Stimulated activated effector memory CD8-positive, alpha-beta T cell treated with anti-CD3 and anti-CD28 coated beads, Interleukin-12 subunit alpha, Interleukin-12 subunit beta, amount 100 ng/mL, for 72 hours (primary cell): ENCODE results near the gene ENPEP.

Experiments
- ATAC-seq: fragments of 150-1000 bp; cut with Tn5 transposase; 2 replicates; pipeline ENCODE4 v1.10.0; 2021
- DNase-seq, 2 donors: peaks; one replicate each; pipeline ENCODE4 v3.0.0; 2021 to 2022; ENCODE audit warnings: low spot score in 2 of 2
- H3K27ac Mint-ChIP-seq: one replicate; pipeline ENCODE4 v1.8.0; 2022; ENCODE audit warnings: mild to moderate bottlenecking, mixed read lengths
- H3K36me3 Mint-ChIP-seq: one replicate; pipeline ENCODE4 v1.8.0; 2022; ENCODE audit warnings: mild to moderate bottlenecking, mixed read lengths
- H3K4me1 Mint-ChIP-seq: one replicate; pipeline ENCODE4 v1.8.0; 2022; ENCODE audit warnings: mixed read lengths
- H3K4me3 Mint-ChIP-seq: one replicate; pipeline ENCODE4 v1.8.0; 2022; ENCODE audit warnings: mild to moderate bottlenecking, mixed read lengths
- H3K9me3 Mint-ChIP-seq: one replicate; pipeline ENCODE4 v1.8.0; 2022; ENCODE audit warnings: mixed read lengths

Gene ENPEP

DNA sequence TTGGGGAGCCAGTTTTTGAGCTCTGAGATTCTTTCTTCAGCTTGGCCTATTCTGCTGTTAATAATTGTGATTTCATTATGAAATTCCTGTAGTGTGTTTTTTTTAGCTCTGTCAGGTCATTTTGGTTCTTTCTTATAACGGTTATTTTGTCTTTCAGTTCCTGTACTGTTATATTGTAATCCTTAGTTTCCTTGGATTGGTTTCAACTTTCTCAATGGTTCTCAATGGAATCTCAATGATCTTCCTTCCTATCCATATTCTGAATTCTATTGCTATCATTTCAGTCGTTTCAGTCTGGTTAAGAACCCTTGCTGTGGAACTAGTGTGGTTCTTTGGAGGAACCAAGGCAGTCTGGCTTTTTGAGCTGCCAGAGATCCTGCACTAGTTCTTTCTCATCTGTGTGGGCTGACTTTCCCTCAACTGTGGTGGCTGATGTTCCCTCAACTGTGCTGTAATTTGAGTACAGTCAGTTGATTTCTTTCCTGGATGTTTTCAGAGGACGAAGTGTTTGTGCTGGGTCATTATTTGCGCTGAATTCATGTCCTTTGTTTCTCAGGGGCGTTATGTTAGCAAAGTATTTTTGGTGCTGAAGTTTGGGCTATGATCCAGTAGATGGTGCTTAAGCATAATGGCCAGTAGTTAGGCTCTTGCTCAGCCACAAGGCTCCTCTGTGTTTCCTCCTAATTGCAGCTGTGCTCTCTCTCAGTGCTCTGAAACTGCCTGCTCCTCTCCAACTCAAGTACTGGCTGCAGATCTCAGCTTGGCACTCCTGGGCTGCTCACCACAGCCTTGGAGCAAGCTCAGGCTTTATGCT, 27.5 kb downstream of the ENPEP start:
- Mint-ChIP-seq H3K36me3 (no peaks in the 10 kb centered on the region), H3K27ac (no peak overlapping the region), H3K4me1 (peaks cover 4% of the 10 kb centered on the region), H3K4me3 (no peak overlapping the region), H3K9me3 (no peaks in the 10 kb centered on the region)
- ATAC-seq (no peak), DNase-seq (no peak)

DNA sequence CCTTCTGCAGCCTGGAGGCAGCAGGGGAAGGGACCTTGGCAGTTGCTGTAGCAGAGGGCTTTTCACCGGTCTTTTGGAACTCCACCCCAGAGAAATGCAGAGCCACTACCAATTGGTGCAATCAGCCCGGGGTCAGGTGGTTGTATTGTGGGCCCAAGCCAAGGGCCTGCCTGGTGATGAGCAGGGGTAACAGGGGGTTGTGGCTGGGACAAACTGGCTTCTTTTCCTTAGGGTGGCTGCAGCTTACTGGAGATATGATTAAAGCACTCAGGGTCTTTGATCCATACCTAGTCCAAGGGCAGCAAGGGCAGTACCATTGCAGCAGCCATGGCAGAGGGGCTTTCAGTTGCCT, 28.1 kb downstream of the ENPEP start:
- H3K36me3 Mint-ChIP-seq = no peaks in the 10 kb centered on the region

DNA sequence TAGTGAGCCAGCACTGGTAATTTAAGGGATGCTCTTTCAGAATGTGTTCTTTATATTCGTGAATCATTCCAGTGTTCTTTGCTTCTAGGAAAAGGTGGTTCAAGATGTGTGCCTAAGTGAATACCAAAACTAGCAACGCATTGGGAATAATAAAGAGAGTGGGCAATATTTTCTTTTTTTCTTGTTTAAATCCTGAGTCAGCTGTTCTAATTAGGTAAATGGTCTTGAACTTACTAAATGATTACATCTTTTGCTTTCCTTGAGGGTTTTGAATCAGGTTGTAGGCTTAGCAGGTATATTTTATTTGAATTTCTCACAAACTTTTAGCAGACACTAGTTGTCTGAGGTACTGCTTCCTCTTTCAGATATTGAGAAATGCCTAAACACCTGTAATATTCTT, 29.5 kb downstream of the ENPEP start:
- DNase-seq = no peak
- no peaks in the 10 kb centered on the region for H3K36me3 Mint-ChIP-seq
- no peaks in the 10 kb centered on the region for H3K9me3 Mint-ChIP-seq
- no peak overlapping the region for H3K27ac Mint-ChIP-seq
- H3K4me1 Mint-ChIP-seq = peaks cover 4% of the 10 kb centered on the region
- ATAC-seq = no peak
- no peak overlapping the region for H3K4me3 Mint-ChIP-seq

More for the DNA sequence above, 28.1 kb downstream of the ENPEP start:
- H3K27ac Mint-ChIP-seq = no peak overlapping the region
- DNase-seq = no peak
- no peak overlapping the region for H3K4me3 Mint-ChIP-seq
- peaks cover 4% of the 10 kb centered on the region for H3K4me1 Mint-ChIP-seq
- no peak for ATAC-seq
- no peaks in the 10 kb centered on the region for H3K9me3 Mint-ChIP-seq

DNA sequence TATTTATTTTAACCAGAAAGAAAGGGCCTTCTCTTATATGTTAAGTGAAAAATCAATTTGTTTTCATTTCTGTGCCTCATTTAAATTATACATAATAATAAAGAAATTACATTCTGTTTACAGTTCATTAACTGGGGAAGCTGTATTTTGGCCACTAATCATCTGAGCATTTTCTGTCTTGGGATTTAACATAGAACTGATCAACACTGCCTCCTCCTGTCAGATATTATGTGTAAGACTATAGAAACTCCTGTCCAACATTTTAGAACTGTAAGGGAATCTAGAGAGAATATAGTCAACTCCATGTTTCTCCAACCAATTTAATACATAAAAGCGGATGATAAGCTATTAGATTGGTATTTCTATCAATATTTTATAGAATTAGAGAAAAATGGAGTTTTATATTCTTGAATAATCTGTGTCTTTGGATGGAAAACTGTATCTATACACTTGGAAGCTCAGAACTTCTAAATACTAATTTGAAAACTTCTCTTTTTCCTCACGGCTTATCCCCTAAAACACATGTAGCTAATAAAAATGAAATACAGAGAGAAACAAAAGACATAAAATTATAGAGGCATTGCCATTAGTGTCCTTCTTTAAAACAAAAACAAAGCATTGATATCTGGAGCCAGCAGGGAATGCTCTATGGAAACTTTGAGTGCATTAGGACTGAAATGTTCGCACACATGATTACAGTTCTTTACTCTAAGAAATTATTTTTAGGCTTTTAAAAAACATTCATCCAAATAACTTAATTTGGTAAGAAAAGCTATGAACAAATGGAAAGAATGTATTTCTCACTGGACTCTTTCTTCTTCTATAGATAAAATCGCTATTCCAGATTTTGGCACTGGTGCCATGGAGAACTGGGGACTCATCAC, 33.1 kb downstream of the ENPEP start:
- H3K4me1 Mint-ChIP-seq = no peaks in the 10 kb centered on the region
- DNase-seq = no peak
- no peaks in the 10 kb centered on the region for H3K36me3 Mint-ChIP-seq
- no peak for ATAC-seq
- H3K4me3 Mint-ChIP-seq = no peak overlapping the region
- H3K27ac Mint-ChIP-seq = no peak overlapping the region
- no peaks in the 10 kb centered on the region for H3K9me3 Mint-ChIP-seq

DNA sequence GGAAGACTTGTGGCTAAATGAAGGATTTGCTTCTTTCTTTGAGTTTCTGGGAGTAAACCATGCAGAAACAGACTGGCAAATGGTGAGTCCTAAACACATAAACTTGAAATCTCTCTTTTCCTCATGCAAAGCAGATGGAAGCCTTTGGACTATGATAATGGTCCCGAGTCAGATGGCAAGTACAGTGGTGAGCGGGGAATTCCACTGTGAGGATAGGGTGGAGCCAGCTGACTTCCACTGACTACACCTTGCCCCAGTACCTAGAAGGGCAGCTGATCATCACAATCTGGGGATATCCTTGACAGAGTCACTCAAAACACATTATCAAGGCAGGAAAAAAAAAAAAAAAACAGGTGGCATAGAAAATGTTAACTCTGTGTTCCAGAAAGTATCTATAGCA, 34.3 kb downstream of the ENPEP start:
- H3K4me3 Mint-ChIP-seq = no peak overlapping the region
- H3K27ac Mint-ChIP-seq = no peak overlapping the region
- H3K36me3 Mint-ChIP-seq = no peaks in the 10 kb centered on the region
- DNase-seq (no peak), ATAC-seq (no peak)
- H3K9me3 Mint-ChIP-seq = no peaks in the 10 kb centered on the region
- peaks cover 3% of the 10 kb centered on the region for H3K4me1 Mint-ChIP-seq

DNA sequence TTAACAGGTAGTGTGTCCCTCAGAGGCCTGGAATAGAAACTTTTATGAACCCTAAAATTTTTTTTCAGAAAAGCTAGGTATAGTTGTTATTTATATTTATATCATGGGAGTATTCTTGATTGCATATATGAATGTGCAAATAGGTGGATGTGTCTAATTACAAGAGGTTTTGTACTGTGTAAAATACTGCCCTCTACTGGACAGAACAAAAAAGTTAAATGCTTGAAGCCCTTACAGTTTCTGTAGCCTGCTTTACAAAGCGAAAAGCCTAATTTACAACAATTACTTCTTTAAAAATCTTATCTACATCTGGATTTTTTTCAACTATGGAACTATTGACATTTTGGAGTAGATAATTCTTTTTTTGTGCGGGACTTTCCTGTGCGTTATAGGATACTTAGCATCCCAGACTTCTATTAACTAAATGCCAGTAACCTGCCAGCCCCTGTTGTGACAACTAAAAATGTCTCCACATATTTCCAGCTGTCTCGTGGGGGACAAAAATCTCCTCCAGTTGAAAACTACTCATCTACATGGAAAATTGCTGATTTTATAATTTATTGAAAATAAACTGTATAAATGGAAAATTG, 35.1 kb downstream of the ENPEP start:
- peaks cover 11% of the 10 kb centered on the region for H3K4me1 Mint-ChIP-seq
- ATAC-seq (peak; percentile 63), DNase-seq (no peak)
- H3K36me3 Mint-ChIP-seq = no peaks in the 10 kb centered on the region
- no peaks in the 10 kb centered on the region for H3K9me3 Mint-ChIP-seq
- no peak overlapping the region for H3K4me3 Mint-ChIP-seq
- H3K27ac Mint-ChIP-seq = no peak overlapping the region

DNA sequence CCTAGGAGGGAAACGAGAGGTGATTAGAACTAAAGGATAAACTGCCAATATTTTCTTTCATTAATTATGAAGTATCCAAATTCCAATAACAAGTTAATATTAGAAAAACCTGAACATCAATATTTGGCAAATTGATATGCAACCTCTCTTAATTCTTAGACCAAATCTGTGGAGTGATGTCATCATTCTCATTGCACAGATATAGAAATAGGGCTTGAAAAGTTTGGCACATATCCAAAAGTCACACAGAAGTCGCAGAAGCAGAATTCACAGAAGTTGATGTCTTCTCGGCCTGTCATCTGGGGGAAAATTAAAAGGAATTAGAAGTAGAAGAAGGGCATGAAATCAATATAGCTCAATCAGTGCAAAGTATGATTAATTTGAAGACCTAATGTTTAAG, 36.9 kb downstream of the ENPEP start:
- DNase-seq = no peak
- H3K36me3 Mint-ChIP-seq = no peaks in the 10 kb centered on the region
- no peak for ATAC-seq
- H3K4me3 Mint-ChIP-seq = no peak overlapping the region
- H3K9me3 Mint-ChIP-seq = no peaks in the 10 kb centered on the region
- no peak overlapping the region for H3K27ac Mint-ChIP-seq
- peaks cover 17% of the 10 kb centered on the region for H3K4me1 Mint-ChIP-seq

DNA sequence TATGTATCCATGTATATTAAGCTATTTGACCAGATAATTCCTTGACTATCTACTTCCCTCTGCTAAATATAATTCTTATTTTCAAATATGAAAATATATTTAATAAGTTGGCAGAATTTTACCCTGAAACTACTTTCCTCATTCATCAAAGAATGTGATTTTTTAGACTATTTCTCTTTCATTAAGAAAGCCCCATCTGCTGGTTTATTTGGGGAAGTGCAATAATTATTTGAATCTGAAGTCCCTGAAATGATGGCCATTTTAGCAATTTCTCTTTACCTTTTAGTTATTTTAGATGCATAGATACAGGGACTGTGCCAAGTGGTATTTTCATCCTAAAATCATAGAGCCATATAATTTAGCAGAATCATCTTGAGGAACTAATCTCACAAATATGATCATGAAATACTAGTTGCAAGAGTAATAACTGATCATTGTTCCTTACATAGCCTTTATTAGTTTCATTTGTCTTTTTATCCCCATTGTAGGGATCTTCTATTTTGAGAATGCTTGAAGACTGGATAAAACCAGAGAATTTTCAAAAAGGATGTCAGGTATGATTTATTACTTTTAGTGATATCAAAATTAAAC, 39.0 kb downstream of the ENPEP start:
- Mint-ChIP-seq H3K9me3 (no peaks in the 10 kb centered on the region), H3K4me1 (peaks cover 17% of the 10 kb centered on the region), H3K36me3 (no peaks in the 10 kb centered on the region), H3K27ac (no peak overlapping the region), H3K4me3 (no peak overlapping the region)
- no peak for DNase-seq
- ATAC-seq = no peak

DNA sequence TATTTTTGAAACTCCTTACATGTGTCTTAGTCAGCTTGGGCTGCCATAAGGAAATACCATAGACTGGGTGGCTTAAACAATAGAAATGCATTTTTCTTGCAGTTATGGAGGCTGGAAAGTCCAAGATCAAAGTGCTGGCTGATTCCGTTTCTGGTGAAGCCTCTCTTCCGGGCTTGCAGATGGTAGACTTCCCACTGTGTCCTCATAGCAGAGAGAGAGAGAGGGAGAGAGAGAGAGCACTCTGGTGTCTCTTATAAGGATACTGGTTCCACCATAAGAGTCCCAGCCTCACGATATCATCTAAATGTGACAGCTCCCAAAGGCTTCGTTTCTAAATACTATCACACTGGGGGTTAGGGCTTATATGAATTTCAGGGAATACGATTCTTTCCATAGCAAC, 39.7 kb downstream of the ENPEP start:
- peak overlapping the region; percentile 80 for H3K4me3 Mint-ChIP-seq
- DNase-seq (no peak), ATAC-seq (no peak)
- peak overlapping the region; percentile 80 for H3K27ac Mint-ChIP-seq
- H3K9me3 Mint-ChIP-seq = no peaks in the 10 kb centered on the region
- no peaks in the 10 kb centered on the region for H3K36me3 Mint-ChIP-seq
- peaks cover 17% of the 10 kb centered on the region for H3K4me1 Mint-ChIP-seq

DNA sequence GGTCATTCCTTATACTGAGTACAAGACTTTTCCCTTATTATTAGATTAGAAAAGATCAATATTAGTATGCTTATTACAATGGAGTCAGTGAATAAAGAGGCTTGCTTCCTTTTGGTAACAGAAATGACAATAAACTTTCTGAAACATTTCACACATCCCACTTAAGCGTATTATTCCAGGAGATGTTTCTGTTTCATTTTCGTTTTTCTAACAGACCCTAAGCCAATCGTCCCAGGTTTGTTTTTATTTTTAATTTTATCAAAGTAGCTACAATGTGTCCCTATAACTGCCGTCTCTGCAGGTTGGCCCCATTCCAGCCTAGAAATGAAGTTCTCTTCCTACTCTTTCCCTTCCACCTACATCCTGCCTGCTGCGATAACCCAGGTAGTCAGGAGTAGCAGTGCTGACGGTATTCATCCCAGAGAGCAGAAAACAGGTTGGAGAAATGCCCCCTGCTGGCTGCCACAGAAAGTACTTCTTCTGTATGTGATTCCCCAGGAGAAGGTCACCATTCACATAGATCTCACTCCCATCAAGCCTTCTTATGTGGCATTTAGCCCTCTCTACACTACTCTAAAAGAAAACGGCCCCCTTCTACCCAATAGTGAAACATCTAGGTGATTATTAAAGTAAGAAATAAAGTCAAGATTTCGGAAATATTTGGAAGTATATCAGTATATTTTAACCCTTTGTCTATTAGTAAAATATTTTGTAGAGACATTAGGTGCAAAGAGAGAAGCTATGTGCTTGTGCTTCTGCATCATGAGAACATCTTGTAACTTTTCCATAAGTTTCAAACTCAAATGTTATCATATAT, 40.4 kb downstream of the ENPEP start:
- Mint-ChIP-seq H3K36me3 (no peaks in the 10 kb centered on the region), H3K27ac (peak overlapping the region; percentile 80), H3K4me3 (peak overlapping the region; percentile 80), H3K9me3 (no peaks in the 10 kb centered on the region), H3K4me1 (peaks cover 17% of the 10 kb centered on the region)
- ATAC-seq (peak; percentile 89), DNase-seq (peak; percentile 52 to 75)

DNA sequence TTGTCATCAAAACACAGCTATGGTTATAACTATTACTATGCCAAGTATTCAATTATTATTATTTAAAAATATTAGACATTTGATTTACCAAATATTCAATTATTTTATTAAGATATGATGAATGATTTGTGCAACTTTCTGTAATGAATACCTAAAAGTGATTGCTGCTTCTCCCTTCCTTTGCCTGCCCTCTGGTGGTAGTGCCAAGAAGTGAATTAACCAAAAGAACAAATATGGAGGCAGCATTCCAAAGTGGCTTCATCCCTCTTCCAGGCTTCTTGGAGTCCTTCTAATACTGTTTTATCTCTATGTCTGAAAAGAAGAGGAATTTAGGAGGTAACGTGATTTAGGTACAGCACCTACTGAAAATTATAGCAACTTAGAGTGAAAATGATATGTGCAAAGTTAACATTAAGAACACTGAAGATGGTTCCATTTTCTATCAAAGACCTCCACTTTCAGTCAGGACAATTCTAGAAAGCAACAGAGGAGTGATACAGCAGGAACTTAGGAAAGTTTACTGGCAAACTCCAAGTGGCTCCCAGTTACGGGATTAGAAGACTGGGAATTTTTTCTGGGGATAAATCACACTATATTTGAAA, 43.0 kb downstream of the ENPEP start:
- no peak for DNase-seq
- H3K4me3 Mint-ChIP-seq = no peak overlapping the region
- H3K9me3 Mint-ChIP-seq = no peaks in the 10 kb centered on the region
- ATAC-seq = no peak
- no peak overlapping the region for H3K27ac Mint-ChIP-seq
- no peaks in the 10 kb centered on the region for H3K36me3 Mint-ChIP-seq
- peaks cover 17% of the 10 kb centered on the region for H3K4me1 Mint-ChIP-seq

DNA sequence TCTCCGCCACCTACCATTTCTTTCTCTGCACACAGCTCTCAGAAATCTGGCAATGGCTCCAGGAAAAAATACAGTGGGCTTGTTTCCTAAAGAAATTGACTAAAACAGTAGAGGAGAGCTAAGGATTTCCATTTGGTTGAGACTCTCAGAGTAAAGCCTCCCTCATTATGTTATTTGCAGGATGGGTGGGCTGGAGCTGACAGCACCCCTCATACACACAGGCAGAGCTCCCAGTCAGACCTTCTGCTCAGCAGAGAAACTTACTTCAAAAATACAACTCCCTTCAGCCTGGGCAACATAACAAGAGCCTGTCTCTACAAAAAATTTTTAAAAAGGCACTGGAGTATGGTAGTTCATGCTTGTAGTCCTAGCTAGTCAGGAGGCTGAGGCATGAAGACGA, 44.9 kb downstream of the ENPEP start:
- no peak for DNase-seq
- H3K4me1 Mint-ChIP-seq = peaks cover 7% of the 10 kb centered on the region
- H3K27ac Mint-ChIP-seq = no peak overlapping the region
- no peak overlapping the region for H3K4me3 Mint-ChIP-seq
- ATAC-seq = no peak
- H3K36me3 Mint-ChIP-seq = no peaks in the 10 kb centered on the region
- no peaks in the 10 kb centered on the region for H3K9me3 Mint-ChIP-seq

DNA sequence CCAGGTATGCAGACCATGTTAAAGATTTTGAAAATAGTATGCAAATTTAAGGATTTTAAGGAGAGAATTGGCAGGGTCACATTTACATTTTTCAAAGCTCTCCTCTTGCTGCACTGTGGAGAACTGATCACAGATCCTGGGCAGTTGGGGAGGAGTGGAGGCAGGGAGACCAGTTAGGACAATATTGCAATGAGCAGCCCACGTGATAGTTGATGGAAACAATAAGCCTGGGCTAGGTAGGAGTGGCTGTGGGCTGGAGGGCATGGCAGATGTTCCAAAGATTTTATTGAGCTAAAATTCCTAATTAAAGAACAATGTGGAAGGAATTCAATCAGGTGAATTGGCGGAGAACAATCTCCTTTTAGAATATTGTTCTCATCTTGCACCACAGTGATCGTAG, 50.6 kb downstream of the ENPEP start:
- Mint-ChIP-seq H3K4me3 (no peak overlapping the region), H3K36me3 (no peaks in the 10 kb centered on the region), H3K9me3 (no peaks in the 10 kb centered on the region), H3K4me1 (peaks cover 14% of the 10 kb centered on the region), H3K27ac (peak overlapping the region; percentile 3)
- ATAC-seq (no peak), DNase-seq (no peak)

DNA sequence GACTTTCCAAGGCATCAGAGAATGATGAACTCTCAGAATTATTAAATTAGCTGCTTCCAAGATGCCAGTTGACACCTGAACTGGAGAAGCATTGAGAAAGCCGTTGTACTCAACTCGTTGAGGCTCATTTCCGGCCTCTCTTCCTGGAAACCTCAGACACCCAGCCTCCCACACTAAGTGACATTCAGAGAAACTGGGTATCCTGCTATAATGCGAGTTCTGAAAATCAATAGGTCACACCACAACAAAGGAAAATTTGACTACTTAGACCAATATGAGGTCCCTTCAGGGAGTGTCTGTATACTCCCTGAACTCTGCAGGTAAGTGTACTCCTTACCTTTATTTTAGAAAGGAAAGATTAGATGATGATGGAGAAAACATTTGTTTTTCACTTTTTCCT, 51.2 kb downstream of the ENPEP start:
- DNase-seq = peak in 1 of 2 donors; percentile 8
- Mint-ChIP-seq H3K9me3 (no peaks in the 10 kb centered on the region), H3K4me3 (no peak overlapping the region), H3K27ac (peak overlapping the region; percentile 3), H3K4me1 (peaks cover 14% of the 10 kb centered on the region), H3K36me3 (no peaks in the 10 kb centered on the region)
- peak; percentile 95 for ATAC-seq
